Endothelial cell of umbilical vein (primary cell): ENCODE measurements around the gene UNC5CL. TPM values are rescaled to one million over a fixed set of nuclear protein-coding genes. Genes with fewer than 3 reads are reported as not detected.

Experiments used
- BruUV-seq: library from RNA; stranded (reverse); fragments of 400-500 nt; replicated peaks from 2 replicates; lab custom pipeline; 2021; lab: Mats Ljungman, UMichigan
- CTCF ChIA-PET: fragments of 300-600, 350-600 bp; sonication (Branson Sonifier 250); formaldehyde crosslinking; loops from one replicate; lab custom pipeline; 2021; ENCODE audit warnings: antibody characterized with exemption, inconsistent platforms; lab: Charles Lee
- POLR2A ChIA-PET: fragments of 300-600, 350-600 bp; sonication (Branson Sonifier 250); formaldehyde crosslinking; loops from one replicate; lab custom pipeline; 2021; ENCODE audit warnings: antibody characterized with exemption, inconsistent platforms; lab: Charles Lee
- DNase-seq: peaks from one replicate; pipeline ENCODE4 v3.0.0-alpha.2; 2011; ENCODE audit warnings: low read depth, low spot score
- FAIRE-seq: peaks from 2 replicates; lab custom pipeline; 2011; peaks lifted over from hg19 to GRCh38; lab: Jason Lieb, UNC
- H2AFZ ChIP-seq: 2 replicates; pipeline ENCODE4 v1.6.0; 2012; ENCODE audit warnings: low read depth, low read length, control low read depth, inconsistent platforms
- H3K27ac ChIP-seq: 2 replicates; pipeline ENCODE4 v1.5.1; 2011; ENCODE audit warnings: low read depth, mild to moderate bottlenecking, control low read depth, low read length, moderate library complexity; ENCODE audit not compliant: insufficient read depth
- H3K27me3 ChIP-seq, 2 experiments: 2 replicates each; pipeline versions ENCODE4 v1.6.0 to v1.6.1; 2011; ENCODE audit warnings: low read length in 2 of 2, mixed read lengths in 1 of 2; ENCODE audit not compliant: control insufficient read depth in 2 of 2, insufficient read depth in 2 of 2
- H3K36me3 ChIP-seq, 2 experiments: 2 replicates in 1 of 2; 3 replicates in 1 of 2; pipeline ENCODE4 v1.5.1; 2011; ENCODE audit warnings: low read length in 2 of 2, mild to moderate bottlenecking in 1 of 2, moderate library complexity in 1 of 2; ENCODE audit not compliant: control insufficient read depth in 2 of 2, insufficient read depth in 2 of 2; ENCODE audit errors: extremely low read depth in 1 of 2
- H3K4me1 ChIP-seq: 3 replicates; pipeline ENCODE4 v1.5.1; 2011; ENCODE audit warnings: mild to moderate bottlenecking, low read length; ENCODE audit not compliant: control insufficient read depth, insufficient read depth; ENCODE audit errors: extremely low read depth
- H3K4me2 ChIP-seq: 2 replicates; pipeline ENCODE4 v1.6.1; 2011; ENCODE audit warnings: low read length, control low read depth, mixed read lengths; ENCODE audit not compliant: insufficient read depth
- H3K4me3 ChIP-seq, 3 experiments: fragments of 200-600 bp in 1 of 3; sonication (generic), shearing (Covaris generic) in 1 of 3; replicated peaks in 1 of 3; 2 replicates each; pipeline ENCODE4 v1.5.1; 2011 to 2016; ENCODE audit warnings: control low read depth in 3 of 3, low read length in 3 of 3, mild to moderate bottlenecking in 2 of 3, inconsistent platforms in 1 of 3, low read depth in 1 of 3, moderate library complexity in 1 of 3; ENCODE audit not compliant: insufficient read depth in 1 of 3
- H3K79me2 ChIP-seq: 2 replicates; pipeline ENCODE4 v1.6.0; 2012; ENCODE audit warnings: low read length, inconsistent platforms; ENCODE audit not compliant: control insufficient read depth, insufficient read depth
- H3K9ac ChIP-seq: replicated peaks from 2 replicates; pipeline ENCODE3; 2011; ENCODE audit warnings: low read length, control low read depth; ENCODE audit not compliant: insufficient read depth; ENCODE audit errors: extremely low read depth
- H3K9me1 ChIP-seq: replicated peaks from 3 replicates; pipeline ENCODE4 v1.6.0; 2011; ENCODE audit warnings: mild to moderate bottlenecking, low read length; ENCODE audit not compliant: control insufficient read depth, insufficient read depth; ENCODE audit errors: extremely low read depth
- H3K9me3 ChIP-seq: replicated peaks from 2 replicates; pipeline ENCODE4 v1.5.1; 2012; ENCODE audit warnings: low read length, inconsistent platforms; ENCODE audit not compliant: control insufficient read depth, insufficient read depth
- H4K20me1 ChIP-seq: replicated peaks from 2 replicates; pipeline ENCODE3; 2011; ENCODE audit warnings: mild to moderate bottlenecking, low read length; ENCODE audit not compliant: control insufficient read depth, insufficient read depth; ENCODE audit errors: extremely low read depth
- MAX ChIP-seq: IDR thresholded peaks from 2 replicates; pipeline ENCODE4 v1.6.1; 2011; ENCODE audit not compliant: insufficient read depth, insufficient read length
- POLR2A ChIP-seq: IDR thresholded peaks from 2 replicates; pipeline ENCODE4 v1.6.1; 2012; ENCODE audit warnings: low read depth, mild to moderate bottlenecking, control low read depth, low read length
- POLR2AphosphoS5 ChIP-seq: IDR thresholded peaks from 2 replicates; pipeline ENCODE4 v1.6.1; 2012; ENCODE audit warnings: low read depth, mild to moderate bottlenecking, control low read depth, low read length, moderate library complexity; ENCODE audit not compliant: insufficient read depth
- dilution Hi-C: fragments of 300-500 bp; cut with MboI; formaldehyde crosslinking; loops from one replicate; pipeline ENCODE4 v1.15.0; 2019; ENCODE audit warnings: low sequenced_read_pairs; ENCODE audit not compliant: extremely low pct_ligation_motif_present
- intact Hi-C: fragments of 100-400 bp; cut with micrococcal nuclease; formaldehyde crosslinking; loops from one replicate; pipeline ENCODE4 v1.10.0; 2022
- polyA plus RNA-seq, 4 experiments: library from polyadenylated mRNA; depleted of rRNA in 3 of 4; stranded (reverse) in 3 of 4; unstranded in 1 of 4; fragments of >200 nt; gene quantifications; 2 replicates each; pipeline versions ENCODE4 v1.2.1 to v1.2.3, GENCODE V29; 2011 to 2012; ENCODE audit warnings: missing spikeins in 1 of 4
- total RNA-seq: library from RNA; stranded (reverse); gene quantifications from 2 replicates; pipeline ENCODE4 v1.2.3, GENCODE V29; 2021
- TF ChIP-seq, protein P1 (sequence below), 2 donors: IDR thresholded peaks; 1 replicate in 1 of 2; 2 replicates in 1 of 2; pipeline ENCODE4 v1.5.1; 2011; ENCODE audit warnings: low read length in 2 of 2, mild to moderate bottlenecking in 2 of 2, moderate library complexity in 2 of 2, control low read depth in 1 of 2, inconsistent platforms in 1 of 2, low read depth in 1 of 2; ENCODE audit not compliant: insufficient read depth in 1 of 2; ENCODE audit errors: extremely low read depth in 1 of 2

UNC5CL gene
- total and polyA plus RNA-seq, 2 donors (not counting 3 experiments of a cell fraction or from before 2014, with no cell fraction given) = 0.14 to 0.20 TPM

DNA sequence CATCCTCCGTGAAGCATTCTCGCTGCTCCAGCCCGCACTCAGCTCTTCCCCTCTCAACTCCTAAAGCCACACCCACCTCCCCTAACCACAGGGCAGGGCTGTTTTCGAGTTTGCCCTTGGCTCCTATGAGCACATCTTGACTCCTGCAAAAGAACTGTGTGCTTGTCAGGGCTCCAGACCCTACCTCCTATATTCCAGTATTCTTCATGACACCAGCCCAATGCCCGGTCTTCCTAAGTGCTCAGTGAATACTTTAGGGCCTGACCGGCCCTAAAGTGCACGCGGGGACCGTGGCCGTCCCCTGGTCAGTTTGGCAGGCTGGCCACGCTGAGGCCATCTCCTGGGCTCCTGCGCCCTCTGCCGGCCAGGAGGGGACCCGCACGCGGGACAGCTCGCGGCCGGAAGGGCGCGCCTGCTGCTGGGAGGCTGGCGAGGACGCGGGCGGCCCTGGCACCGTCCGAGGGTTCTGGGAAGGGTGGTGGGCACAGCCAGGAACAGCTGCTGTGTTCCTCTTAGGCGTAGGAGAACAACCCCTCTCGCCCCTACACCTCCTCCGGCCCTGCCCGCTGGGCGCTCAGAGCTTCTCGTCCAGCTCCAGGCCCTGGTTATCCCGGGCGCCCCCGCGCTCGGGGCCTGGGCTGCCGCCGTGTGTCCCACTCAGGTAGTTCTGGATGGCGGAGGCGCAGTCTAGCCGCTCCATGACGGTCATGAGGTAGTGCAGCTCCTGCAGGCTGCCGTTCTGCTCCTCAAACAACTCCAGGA is 11.0 kb downstream of the UNC5CL start:
- no peaks in the 10 kb centered on the region for H3K9me3 ChIP-seq
- FAIRE-seq (peak; percentile 72), DNase-seq (peak; percentile 63)
- intact Hi-C loops = loop anchor here (1.0 to 5.0 kb wide), 8 partner anchors 22 to 1681 kb away; no protein-coding TSS in a partner anchor
- H3K4me2 ChIP-seq = peak overlapping the region; percentile 67
- H3K79me2 ChIP-seq = no peaks in the 10 kb centered on the region
- TF ChIP-seq, protein P1, sequence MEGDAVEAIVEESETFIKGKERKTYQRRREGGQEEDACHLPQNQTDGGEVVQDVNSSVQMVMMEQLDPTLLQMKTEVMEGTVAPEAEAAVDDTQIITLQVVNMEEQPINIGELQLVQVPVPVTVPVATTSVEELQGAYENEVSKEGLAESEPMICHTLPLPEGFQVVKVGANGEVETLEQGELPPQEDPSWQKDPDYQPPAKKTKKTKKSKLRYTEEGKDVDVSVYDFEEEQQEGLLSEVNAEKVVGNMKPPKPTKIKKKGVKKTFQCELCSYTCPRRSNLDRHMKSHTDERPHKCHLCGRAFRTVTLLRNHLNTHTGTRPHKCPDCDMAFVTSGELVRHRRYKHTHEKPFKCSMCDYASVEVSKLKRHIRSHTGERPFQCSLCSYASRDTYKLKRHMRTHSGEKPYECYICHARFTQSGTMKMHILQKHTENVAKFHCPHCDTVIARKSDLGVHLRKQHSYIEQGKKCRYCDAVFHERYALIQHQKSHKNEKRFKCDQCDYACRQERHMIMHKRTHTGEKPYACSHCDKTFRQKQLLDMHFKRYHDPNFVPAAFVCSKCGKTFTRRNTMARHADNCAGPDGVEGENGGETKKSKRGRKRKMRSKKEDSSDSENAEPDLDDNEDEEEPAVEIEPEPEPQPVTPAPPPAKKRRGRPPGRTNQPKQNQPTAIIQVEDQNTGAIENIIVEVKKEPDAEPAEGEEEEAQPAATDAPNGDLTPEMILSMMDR (IDR thresholded peaks at IDR 0.05; ENCODE audit: extremely low read depth in 1 of 2, insufficient read depth in 1 of 2, low read depth in 1 of 2, low read length in 2 of 2) = peak; percentile 97 to 98
- TF ChIP-seq POLR2A (no peak), MAX (no peak), POLR2AphosphoS5 (peak; percentile 43)
- H3K9me1 ChIP-seq = no peaks in the 10 kb centered on the region
- POLR2A ChIA-PET = no interaction called here
- no peaks in the 10 kb centered on the region for H3K36me3 ChIP-seq
- H3K27ac ChIP-seq = no peak overlapping the region
- dilution Hi-C loops = no loop called here
- peak overlapping the region; percentile 89 for H2AFZ ChIP-seq
- no TSS peak for BruUV-seq
- CTCF ChIA-PET = interaction anchor here (0.6 to 4.0 kb wide), 40 partner anchors 9 to 1679 kb away, joined by 3 to 96 read pairs (median 5); partner anchors contain the start of genes APOBEC2, TSPO2 and UNC5CL
- peaks cover 0 to 4% of the 10 kb centered on the region in 2 experiments for H3K27me3 ChIP-seq
- peak overlapping the region in 2 of 3 experiments; percentile 28 to 30 for H3K4me3 ChIP-seq
- peaks cover 6% of the 10 kb centered on the region for H3K4me1 ChIP-seq
- no peaks in the 10 kb centered on the region for H4K20me1 ChIP-seq
- H3K9ac ChIP-seq = no peak overlapping the region
